HG03457 (cell line): Measurements from ENCODE around the gene RTP2.

Experiments
- ATAC-seq: cut with Tn5 transposase; IDR thresholded peaks from one replicate; pipeline ENCODE4 v1.9.1; 2021; ENCODE audit warnings: moderate number of reproducible peaks; ENCODE audit not compliant: unreplicated experiment

The RTP2 gene

DNA sequence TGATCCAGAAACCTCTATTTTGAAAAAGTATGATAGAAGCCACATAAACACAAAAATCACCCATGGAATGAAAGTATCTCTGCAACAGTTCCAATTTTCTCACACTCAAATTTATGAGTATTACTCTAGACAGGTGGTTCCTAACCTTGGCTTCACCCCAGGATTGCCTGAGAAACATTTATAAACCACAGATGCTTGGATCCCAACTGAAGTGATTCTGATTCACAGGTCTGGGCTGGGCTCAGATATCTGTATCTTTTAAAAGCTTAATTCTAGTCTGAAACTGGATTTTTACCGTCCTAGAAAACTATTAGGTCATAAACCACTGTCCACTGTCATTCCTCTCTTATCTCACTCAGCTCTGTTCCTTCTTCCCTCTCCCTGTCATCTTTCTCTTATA is 24.8 kb downstream of the RTP2 start:
- no peak for ATAC-seq

DNA sequence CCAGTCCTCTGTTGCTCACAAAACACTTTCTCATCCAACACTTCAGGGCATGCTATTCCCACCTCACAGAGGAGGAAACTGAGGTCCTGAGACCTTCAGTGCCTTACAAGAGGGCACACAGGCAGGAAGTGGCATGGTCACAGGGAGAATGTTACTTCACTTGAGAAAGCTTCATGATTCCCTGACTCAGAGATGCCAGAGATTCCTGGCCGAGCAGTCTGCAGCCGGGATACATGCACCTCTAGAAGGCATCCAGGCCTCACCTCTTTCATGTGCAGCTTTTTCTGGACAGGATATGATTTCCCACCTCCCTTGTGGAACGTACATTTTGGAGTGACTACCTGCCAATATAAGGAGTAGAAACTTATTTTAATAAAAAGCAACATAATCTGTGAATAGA is 29.3 kb downstream of the RTP2 start:
- no peak for ATAC-seq

DNA sequence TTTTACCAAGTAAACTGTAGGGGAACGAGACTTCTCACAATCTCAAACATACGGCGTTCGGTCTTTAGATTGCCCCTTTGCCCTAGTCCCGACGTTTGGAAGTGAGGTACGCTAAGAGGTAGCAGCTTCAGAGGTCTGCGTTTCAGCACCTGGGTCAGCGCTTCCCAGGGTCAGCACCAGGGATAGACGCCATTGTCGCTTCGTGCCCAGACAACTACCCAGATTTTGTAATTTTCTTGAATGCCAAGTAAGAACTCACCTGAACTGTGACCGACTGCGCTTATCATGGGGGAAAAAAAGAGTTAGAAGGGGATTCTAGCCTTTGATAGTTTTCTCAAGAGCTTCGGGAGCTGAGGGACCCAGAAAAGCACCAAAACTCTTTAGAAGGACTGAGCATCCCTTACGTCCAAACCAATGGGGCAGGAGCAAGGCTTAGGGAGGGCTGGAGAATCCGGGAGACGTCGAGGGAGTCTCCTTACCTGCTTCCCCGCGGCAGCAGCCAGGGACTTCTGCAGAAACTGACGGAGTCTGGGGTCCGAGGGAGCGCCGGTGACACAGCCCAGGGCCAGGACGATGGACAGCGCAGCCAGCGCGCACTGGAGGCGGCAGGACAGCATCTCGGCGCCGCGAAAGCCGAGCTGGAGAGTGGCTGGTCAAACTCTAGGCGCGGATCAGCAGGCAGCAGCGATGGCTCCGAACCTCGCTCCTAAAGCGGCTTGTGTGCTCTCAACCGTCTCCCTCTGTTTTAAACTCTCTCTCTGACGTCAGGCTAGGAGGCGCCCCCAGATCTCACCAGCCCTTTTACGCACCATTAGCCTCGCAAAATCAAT is 32.5 kb downstream of the RTP2 start, which contains the start of gene SST:
Gene SST (minus strand): TSS at position 720 of the 830 bp plus-strand sequence. CDS start 103 bp downstream, at position 617.
- no peak for ATAC-seq

DNA sequence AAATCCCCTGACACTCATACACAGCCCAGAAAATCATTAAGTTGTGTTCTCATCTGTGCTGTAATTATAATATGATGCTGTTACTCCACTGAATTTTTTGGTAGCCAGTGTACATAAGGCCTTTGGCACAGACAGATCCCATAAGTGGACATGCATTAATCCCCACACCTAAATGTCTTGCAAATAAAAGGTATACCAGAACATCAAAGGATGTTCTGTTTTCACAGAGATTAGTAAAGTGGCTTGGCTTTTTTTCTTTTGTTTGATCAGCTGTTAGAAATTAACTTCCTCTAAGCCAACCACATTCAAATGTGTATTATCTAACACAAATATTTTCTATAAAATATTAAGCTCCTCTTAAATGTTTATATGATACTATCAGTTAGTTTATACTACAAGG is 34.8 kb downstream of the RTP2 start:
- no peak for ATAC-seq

DNA sequence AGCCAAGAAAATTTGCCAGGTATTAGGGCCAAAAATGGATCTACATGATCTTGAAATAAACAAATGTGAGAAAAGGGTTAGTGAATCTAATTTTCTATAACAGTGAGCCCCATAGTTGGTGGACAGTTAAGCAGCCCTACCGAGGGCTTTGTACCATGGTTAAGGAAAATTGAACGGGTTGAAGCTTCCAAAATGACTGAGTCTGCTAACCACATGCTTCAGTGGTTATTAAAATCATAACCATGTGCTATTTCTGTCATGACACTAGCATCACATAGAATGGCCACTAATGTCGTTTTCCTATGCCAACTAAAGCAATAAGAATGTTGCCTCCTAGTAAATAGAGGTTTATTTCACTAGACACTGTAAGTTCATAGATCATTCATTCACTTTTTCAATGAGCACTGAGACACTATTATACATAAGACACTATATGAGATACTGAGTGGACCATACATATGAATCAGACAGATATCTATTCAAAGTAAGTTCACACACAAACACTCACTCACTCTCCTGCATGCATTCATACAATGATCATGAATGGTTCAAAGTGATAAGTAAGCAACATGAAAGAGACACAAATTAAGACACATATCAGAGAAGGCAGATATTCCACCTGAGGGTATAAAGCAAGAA is 36.5 kb downstream of the RTP2 start:
- ATAC-seq = no peak

DNA sequence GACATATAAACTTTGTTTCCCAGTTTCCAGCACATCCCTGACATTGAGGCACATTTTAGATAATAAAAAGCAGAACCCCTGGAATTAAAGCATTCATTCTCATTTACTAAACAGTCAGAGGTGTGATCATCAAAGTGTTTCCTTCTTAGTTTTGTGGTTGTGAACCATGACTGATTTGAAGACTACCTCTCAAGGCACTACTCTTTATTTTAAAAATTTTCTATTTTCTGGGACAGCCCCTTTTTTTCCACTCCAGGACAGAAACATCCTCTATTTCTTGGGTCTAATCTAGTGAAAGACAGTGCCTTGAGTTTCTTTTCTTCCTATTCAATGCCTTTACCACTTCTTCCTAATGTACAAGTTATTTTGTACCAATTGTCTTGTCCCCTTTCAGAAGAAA is 37.3 kb downstream of the RTP2 start:
- no peak for ATAC-seq

DNA sequence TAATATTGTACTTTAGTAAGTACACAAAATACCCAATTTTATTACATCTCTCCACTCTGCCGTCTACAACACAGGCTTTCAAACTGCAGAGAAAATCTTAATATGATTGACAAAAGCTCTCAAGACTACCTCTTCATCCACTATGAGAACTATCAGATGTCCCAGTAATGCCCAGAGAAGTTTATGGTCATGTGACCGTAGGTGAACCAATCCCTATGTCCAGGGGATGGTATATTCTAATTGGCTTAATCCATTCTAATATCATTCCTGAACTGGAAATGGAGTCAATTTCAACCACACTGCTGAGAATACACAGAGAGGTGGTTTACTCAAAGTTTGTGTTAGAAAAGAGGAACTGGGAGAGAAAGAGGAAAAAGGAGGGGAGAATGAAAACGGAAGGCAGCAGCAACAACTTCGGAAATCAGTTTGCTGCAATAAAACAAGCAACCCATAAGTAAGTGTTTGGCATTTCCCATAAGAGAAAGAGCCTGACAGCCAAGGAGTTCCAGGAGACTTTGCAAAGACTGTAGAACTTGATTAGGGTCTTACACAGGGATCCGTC is 39.4 kb downstream of the RTP2 start:
- ATAC-seq = no peak

DNA sequence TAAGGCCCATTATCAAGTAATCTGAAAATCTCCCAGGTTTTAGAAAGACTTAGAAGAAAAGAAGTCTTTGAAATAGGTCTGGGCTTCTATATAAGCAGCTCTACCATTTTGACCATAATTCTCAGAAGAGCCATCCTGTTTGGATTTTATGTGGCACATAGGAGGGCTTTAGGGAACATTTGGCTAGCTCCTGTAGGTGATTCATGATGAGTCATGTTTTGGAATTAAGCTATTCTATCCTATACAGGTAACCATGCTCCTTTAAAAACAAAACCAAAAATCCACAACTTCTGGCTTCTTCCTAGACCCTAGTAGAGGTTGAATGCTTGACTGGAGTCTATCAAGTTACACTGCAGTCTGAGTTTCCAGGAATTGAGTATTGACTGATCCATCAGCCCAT is 41.1 kb downstream of the RTP2 start:
- no peak for ATAC-seq

DNA sequence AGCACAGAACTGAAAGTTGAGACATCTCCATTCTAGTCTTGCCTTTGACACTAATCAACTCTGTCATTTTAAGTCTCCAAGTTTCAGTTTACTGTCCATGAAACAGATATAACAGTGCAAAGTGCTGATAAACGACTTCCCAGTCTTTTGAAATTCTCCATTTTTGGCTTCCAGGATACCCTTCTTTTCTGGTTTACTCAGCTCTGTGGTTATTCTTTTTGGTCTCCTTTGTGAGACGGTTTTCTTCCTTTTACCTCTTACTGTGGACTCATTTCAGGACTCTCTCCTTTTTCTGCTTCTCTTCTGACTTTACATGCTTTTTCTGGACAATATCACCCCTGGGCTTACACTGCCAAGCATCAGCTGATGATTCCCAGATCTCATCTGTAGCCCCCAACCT is 51.1 kb downstream of the RTP2 start:
- ATAC-seq = no peak
